ENCODE measurements around the gene OR6Q1. TPM values are rescaled to one million over a fixed set of nuclear protein-coding genes. Genes with fewer than 3 reads are reported as not detected.

Gene OR6Q1
- total RNA-seq, 1 experiment from 2014 or later = not detected

DNA sequence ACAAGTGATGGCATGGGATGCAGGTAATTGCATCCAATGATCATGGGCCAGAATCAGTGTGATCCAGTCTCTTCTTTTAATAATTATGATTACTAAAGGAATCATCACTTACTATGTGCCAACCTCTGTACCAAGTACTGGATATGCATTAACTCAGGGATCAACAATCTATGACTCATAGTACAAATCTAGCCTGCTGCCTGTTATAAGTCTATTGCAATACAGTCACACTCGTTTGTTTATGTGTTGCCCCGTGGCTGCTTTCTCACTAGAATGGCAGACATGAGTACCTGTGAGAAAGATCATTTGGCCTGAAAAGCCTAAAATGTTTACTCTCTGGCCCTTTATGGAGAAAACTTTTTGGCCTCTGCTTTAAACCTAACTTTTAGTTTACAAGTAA lies 45.0 kb downstream of the OR6Q1 start:
- Histone ChIP-seq H3K27me3 (replicated peaks; ENCODE audit: insufficient read depth, low read depth, low read length, poor library complexity) (no peaks in the 10 kb centered on the region), H3K27ac (ENCODE audit: low read depth, low read length, poor library complexity, severe bottlenecking) (no peak overlapping the region), H3K9me3 (ENCODE audit: low read depth, low read length, poor library complexity, severe bottlenecking) (no peaks in the 10 kb centered on the region), H3K36me3 (ENCODE audit: insufficient read depth, low read length, poor library complexity, severe bottlenecking) (no peaks in the 10 kb centered on the region), H3K4me3 (ENCODE audit: low read depth, low read length, poor library complexity, severe bottlenecking) (no peak overlapping the region), H3K4me1 (ENCODE audit: insufficient read depth, low read length, poor library complexity, severe bottlenecking) (no peaks in the 10 kb centered on the region)
- POLR2A ChIA-PET (ENCODE audit: low non-redundant PET) = no interaction called here
- no TSS peak for BruUV-seq (replicated peaks)
- no peak for DNase-seq (ENCODE audit: low spot score)
- CTCF ChIA-PET = no interaction called here
- intact Hi-C loops (cut with micrococcal nuclease; ENCODE audit: unreplicated experiment) = no loop called here
- TF ChIP-seq, protein P1, sequence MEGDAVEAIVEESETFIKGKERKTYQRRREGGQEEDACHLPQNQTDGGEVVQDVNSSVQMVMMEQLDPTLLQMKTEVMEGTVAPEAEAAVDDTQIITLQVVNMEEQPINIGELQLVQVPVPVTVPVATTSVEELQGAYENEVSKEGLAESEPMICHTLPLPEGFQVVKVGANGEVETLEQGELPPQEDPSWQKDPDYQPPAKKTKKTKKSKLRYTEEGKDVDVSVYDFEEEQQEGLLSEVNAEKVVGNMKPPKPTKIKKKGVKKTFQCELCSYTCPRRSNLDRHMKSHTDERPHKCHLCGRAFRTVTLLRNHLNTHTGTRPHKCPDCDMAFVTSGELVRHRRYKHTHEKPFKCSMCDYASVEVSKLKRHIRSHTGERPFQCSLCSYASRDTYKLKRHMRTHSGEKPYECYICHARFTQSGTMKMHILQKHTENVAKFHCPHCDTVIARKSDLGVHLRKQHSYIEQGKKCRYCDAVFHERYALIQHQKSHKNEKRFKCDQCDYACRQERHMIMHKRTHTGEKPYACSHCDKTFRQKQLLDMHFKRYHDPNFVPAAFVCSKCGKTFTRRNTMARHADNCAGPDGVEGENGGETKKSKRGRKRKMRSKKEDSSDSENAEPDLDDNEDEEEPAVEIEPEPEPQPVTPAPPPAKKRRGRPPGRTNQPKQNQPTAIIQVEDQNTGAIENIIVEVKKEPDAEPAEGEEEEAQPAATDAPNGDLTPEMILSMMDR (conservative IDR thresholded peaks at IDR 0.05; ENCODE audit: low read depth, low read length) = no peak
- no peak for TF ChIP-seq EZH2 (IDR thresholded peaks at IDR 0.05; ENCODE audit: borderline replicate concordance, low read depth, low read length, poor library complexity, severe bottlenecking)

Other genes with a start within 250 kb of the OR6Q1 start
- not detected in 2 replicates for gene OR9Q1, start 7.1 kb upstream of the OR6Q1 start, total RNA-seq (2021)
- not detected in 2 replicates for gene OR9I1, start 94.6 kb downstream of the OR6Q1 start, total RNA-seq (2021)
- gene OR9Q2, start 158.1 kb downstream of the OR6Q1 start, total RNA-seq (2021) = not detected in 2 replicates
- not detected in 2 replicates for gene OR1S2, start 173.2 kb downstream of the OR6Q1 start, total RNA-seq (2021)
- not detected in 2 replicates for gene OR1S1, start 181.8 kb downstream of the OR6Q1 start, total RNA-seq (2021)
- gene OR10Q1, start 198.0 kb downstream of the OR6Q1 start, total RNA-seq (2021) = not detected in 2 replicates
- gene OR10W1, start 237.3 kb downstream of the OR6Q1 start, total RNA-seq (2021) = not detected in 2 replicates